DND-41 (cell line): ENCODE measurements around the gene MYL6B.

Experiments
- ATAC-seq: fragments of 200-7000 bp; cut with Tn5 transposase; 3 replicates; pipeline ENCODE4 v1.9.1; 2021; ENCODE audit warnings: low read depth; ENCODE audit not compliant: insufficient read depth
- DNase-seq: peaks from one replicate; pipeline ENCODE4 v3.0.0-alpha.2; 2020
- H2AFZ ChIP-seq: 2 replicates; pipeline ENCODE4 v1.6.0; 2012; ENCODE audit warnings: low read depth, low read length
- H3K27ac ChIP-seq: 2 replicates; pipeline ENCODE4 v1.5.1; 2012; ENCODE audit warnings: low read length, inconsistent platforms
- H3K27me3 ChIP-seq: fragments of 200-600 bp; sonication (generic); 2 replicates; pipeline ENCODE4 v1.6.0; 2012; ENCODE audit warnings: low read length, mild to moderate bottlenecking, inconsistent platforms; ENCODE audit not compliant: insufficient read depth, poor library complexity
- H3K36me3 ChIP-seq: 2 replicates; pipeline ENCODE4 v1.5.1; 2012; ENCODE audit warnings: low read length, inconsistent platforms; ENCODE audit not compliant: insufficient read depth
- H3K4me1 ChIP-seq: 2 replicates; pipeline ENCODE4 v1.5.1; 2012; ENCODE audit warnings: mild to moderate bottlenecking, low read length; ENCODE audit not compliant: insufficient read depth
- H3K4me2 ChIP-seq: 2 replicates; pipeline ENCODE4 v1.6.0; 2012; ENCODE audit warnings: mild to moderate bottlenecking, moderate library complexity, low read length, inconsistent platforms; ENCODE audit not compliant: insufficient read depth
- H3K4me3 ChIP-seq, 2 experiments: fragments of 200-600 bp in 1 of 2; shearing (Covaris generic) in 1 of 2; 2 replicates each; pipeline ENCODE4 v1.5.1; 2012 to 2016; ENCODE audit warnings: inconsistent platforms in 2 of 2, low read length in 2 of 2, mild to moderate bottlenecking in 2 of 2, low read depth in 1 of 2, moderate library complexity in 1 of 2
- H3K79me2 ChIP-seq: 2 replicates; pipeline ENCODE4 v1.6.0; 2012; ENCODE audit warnings: low read length, inconsistent platforms; ENCODE audit not compliant: insufficient read depth
- H3K9ac ChIP-seq: 2 replicates; pipeline ENCODE4 v1.6.0; 2012; ENCODE audit warnings: low read depth, mild to moderate bottlenecking, inconsistent platforms, low read length, moderate library complexity
- H3K9me3 ChIP-seq: 2 replicates; pipeline ENCODE4 v1.5.1; 2012; ENCODE audit warnings: low read length, moderate library complexity, mild to moderate bottlenecking, inconsistent platforms; ENCODE audit not compliant: insufficient read depth, severe bottlenecking
- H4K20me1 ChIP-seq: 2 replicates; pipeline ENCODE4 v1.6.0; 2012; ENCODE audit warnings: low read length; ENCODE audit not compliant: insufficient read depth
- EZH2 ChIP-seq: IDR thresholded peaks from 3 replicates; pipeline ENCODE4 v1.6.1; 2012; ENCODE audit warnings: borderline replicate concordance, low read depth, mild to moderate bottlenecking, moderate library complexity, low read length, inconsistent platforms; ENCODE audit not compliant: severe bottlenecking
- TF ChIP-seq, protein P1 (sequence below): IDR thresholded peaks from 2 replicates; pipeline ENCODE4 v1.5.1; 2012; ENCODE audit warnings: borderline replicate concordance, low read length, moderate library complexity, mild to moderate bottlenecking; ENCODE audit not compliant: poor library complexity, severe bottlenecking; ENCODE audit errors: extremely low read depth

The MYL6B gene

DNA sequence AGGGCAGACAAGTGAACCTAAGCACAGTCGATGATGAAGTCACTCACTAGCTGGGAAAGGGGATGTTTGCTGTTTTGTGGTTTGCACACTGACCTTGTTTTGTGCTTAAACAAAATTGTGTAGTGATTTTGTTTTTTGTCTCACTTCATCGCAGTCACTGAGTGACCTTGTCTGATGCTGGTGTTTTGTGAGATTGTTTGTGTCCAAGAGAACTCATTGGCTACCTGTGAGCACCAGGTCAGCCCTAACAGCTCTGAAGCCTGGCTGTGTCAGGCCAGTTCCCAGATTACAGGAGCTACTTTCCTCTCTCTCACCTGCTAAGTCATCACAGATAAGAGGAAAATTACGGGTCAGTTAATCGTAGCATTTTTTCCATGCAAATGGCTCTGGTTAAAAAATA lies 28.3 kb upstream of the MYL6B start:
- Histone ChIP-seq H3K4me3 (no peak overlapping the region), H3K36me3 (peaks cover 41% of the 10 kb centered on the region), H3K27ac (no peak overlapping the region), H3K4me2 (no peak overlapping the region), H3K79me2 (peaks cover 53% of the 10 kb centered on the region), H2AFZ (no peak overlapping the region), H3K4me1 (peaks cover 56% of the 10 kb centered on the region), H3K9me3 (no peaks in the 10 kb centered on the region), H3K9ac (no peak overlapping the region), H4K20me1 (no peaks in the 10 kb centered on the region), H3K27me3 (no peaks in the 10 kb centered on the region)
- DNase-seq (no peak), ATAC-seq (no peak)
- TF ChIP-seq EZH2, result no peak
- TF ChIP-seq, protein P1, sequence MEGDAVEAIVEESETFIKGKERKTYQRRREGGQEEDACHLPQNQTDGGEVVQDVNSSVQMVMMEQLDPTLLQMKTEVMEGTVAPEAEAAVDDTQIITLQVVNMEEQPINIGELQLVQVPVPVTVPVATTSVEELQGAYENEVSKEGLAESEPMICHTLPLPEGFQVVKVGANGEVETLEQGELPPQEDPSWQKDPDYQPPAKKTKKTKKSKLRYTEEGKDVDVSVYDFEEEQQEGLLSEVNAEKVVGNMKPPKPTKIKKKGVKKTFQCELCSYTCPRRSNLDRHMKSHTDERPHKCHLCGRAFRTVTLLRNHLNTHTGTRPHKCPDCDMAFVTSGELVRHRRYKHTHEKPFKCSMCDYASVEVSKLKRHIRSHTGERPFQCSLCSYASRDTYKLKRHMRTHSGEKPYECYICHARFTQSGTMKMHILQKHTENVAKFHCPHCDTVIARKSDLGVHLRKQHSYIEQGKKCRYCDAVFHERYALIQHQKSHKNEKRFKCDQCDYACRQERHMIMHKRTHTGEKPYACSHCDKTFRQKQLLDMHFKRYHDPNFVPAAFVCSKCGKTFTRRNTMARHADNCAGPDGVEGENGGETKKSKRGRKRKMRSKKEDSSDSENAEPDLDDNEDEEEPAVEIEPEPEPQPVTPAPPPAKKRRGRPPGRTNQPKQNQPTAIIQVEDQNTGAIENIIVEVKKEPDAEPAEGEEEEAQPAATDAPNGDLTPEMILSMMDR, result no peak

- Histone ChIP-seq H3K9ac (peak overlapping the region; percentile 51), H3K27me3 (no peaks in the 10 kb centered on the region), H4K20me1 (no peaks in the 10 kb centered on the region), H3K36me3 (peaks cover 35% of the 10 kb centered on the region), H3K9me3 (peaks cover 6% of the 10 kb centered on the region), H3K4me2 (peak overlapping the region; percentile 90), H3K4me3 (peak overlapping the region in 1 of 2 experiments; percentile 48; a peak in 2 of 4 replicates), H3K27ac (peak overlapping the region; percentile 61), H3K79me2 (peaks cover 43% of the 10 kb centered on the region), H2AFZ (peak overlapping the region; percentile 67; the same call in 1 of the 2 replicates), H3K4me1 (peaks cover 57% of the 10 kb centered on the region)
- TF ChIP-seq, protein P1, result no peak
- no peak for TF ChIP-seq EZH2
- no peak for DNase-seq
- ATAC-seq, result no peak
Measured at GRCh38 chr12:56126732-56127239, 25.6 kb upstream of the MYL6B start.

DNA sequence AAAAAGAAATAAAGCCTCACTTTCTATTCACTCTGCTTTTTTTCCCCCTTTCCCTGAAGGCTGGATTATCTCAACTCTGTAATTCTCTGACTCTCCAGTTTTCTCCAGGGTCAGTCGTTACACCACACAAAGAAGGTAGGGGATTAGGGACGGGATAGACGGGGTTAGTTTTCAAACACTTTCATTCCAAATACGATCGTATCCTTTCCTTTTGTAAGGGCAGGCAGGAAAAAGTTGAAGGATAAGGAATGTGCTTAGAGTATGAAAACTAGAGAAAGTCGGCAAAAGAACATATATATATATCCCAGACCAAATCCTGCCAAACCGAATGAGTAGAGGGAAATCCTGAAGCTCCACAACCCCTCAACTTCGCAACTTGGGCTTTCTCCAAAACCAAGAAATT lies 24.9 kb upstream of the MYL6B start:
- Histone ChIP-seq H3K79me2 (peaks cover 36% of the 10 kb centered on the region), H3K4me3 (peak overlapping the region; percentile 10 to 48; a peak in 3 of 4 replicates), H4K20me1 (no peaks in the 10 kb centered on the region), H2AFZ (peak overlapping the region; percentile 67), H3K9me3 (peaks cover 6% of the 10 kb centered on the region), H3K4me1 (peaks cover 57% of the 10 kb centered on the region), H3K27me3 (no peaks in the 10 kb centered on the region), H3K9ac (peak overlapping the region; percentile 51), H3K36me3 (peaks cover 35% of the 10 kb centered on the region), H3K4me2 (peak overlapping the region; percentile 90), H3K27ac (peak overlapping the region; percentile 61)
- ATAC-seq, result no peak
- DNase-seq, result no peak
- TF ChIP-seq EZH2, result no peak
- TF ChIP-seq, protein P1, result no peak
